Neural crest cell (in vitro differentiated cells): ENCODE measurements around the gene RPL12. TPM values are rescaled to one million over a fixed set of nuclear protein-coding genes. Genes with fewer than 3 reads are reported as not detected.

Source experiments
- DNase-seq: peaks from one replicate; pipeline ENCODE4 v3.0.0; 2021; ENCODE audit warnings: low read depth, mixed read lengths, low spot score
- H3K27ac Mint-ChIP-seq: one replicate; pipeline ENCODE4 v1.8.0; 2021; ENCODE audit warnings: mild to moderate bottlenecking, mixed read lengths; ENCODE audit not compliant: unreplicated experiment
- H3K27me3 Mint-ChIP-seq: 2 replicates; pipeline ENCODE4 v1.8.0; 2021; ENCODE audit warnings: low read depth, mild to moderate bottlenecking, mixed read lengths
- H3K36me3 Mint-ChIP-seq: 2 replicates; pipeline ENCODE4 v1.8.0; 2021; ENCODE audit warnings: low read depth, mild to moderate bottlenecking, mixed read lengths
- H3K4me1 Mint-ChIP-seq: 2 replicates; pipeline ENCODE4 v1.8.0; 2021; ENCODE audit warnings: mixed read lengths
- H3K4me3 Mint-ChIP-seq: one replicate; pipeline ENCODE4 v1.8.0; 2021; ENCODE audit warnings: mild to moderate bottlenecking, mixed read lengths
- H3K9me3 Mint-ChIP-seq: 2 replicates; pipeline ENCODE4 v1.8.0; 2021; ENCODE audit warnings: mixed read lengths
- CTCF ChIP-seq: fragments of 200-600 bp; sonication (generic); conservative IDR thresholded peaks from 2 replicates; pipeline ENCODE4 v1.5.0; 2021; ENCODE audit warnings: antibody characterized with exemption, mild to moderate bottlenecking
- total RNA-seq: library from RNA; stranded (reverse); gene quantifications from 2 replicates; pipeline ENCODE4 v1.2.1, GENCODE V29; 2021

RPL12 gene
- total RNA-seq, 1 donor from 2014 or later = 1,131 TPM

GRCh38 chr9:127437497-127438264 is 13.5 kb downstream of the RPL12 start:
- no peak for DNase-seq
- TF ChIP-seq CTCF = peak; percentile 24
- Mint-ChIP-seq H3K36me3 (peaks cover 31% of the 10 kb centered on the region), H3K9me3 (no peaks in the 10 kb centered on the region), H3K27me3 (no peaks in the 10 kb centered on the region), H3K4me3 (no peak overlapping the region), H3K4me1 (no peaks in the 10 kb centered on the region), H3K27ac (no peak overlapping the region)

DNA sequence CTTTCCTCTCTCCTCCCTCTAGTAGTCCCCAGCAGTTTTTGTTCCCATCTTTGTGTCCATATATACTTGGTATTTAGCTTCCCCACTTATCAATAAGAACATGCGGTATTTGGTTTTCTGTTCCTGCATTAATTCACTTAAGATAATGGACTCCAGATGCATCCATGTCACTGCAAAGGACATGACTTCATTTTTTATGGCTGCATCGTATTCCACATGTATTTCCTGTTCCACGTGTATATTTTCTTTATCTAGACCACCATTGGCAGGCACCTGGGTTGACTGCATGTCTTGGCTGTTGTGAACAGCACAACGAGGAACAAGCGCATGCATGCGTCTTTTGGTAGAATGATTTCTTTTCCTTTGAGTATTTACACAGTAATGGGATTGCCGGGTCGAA is 20.8 kb downstream of the RPL12 start:
- no peak for DNase-seq
- peaks cover 25% of the 10 kb centered on the region for H3K36me3 Mint-ChIP-seq
- TF ChIP-seq CTCF = no peak
- H3K27ac Mint-ChIP-seq = no peak overlapping the region
- peaks cover 11% of the 10 kb centered on the region for H3K4me1 Mint-ChIP-seq
- no peak overlapping the region for H3K4me3 Mint-ChIP-seq
- H3K27me3 Mint-ChIP-seq = no peaks in the 10 kb centered on the region
- H3K9me3 Mint-ChIP-seq = no peaks in the 10 kb centered on the region

GRCh38 chr9:127428348-127428747 is 22.9 kb downstream of the RPL12 start:
- Mint-ChIP-seq H3K4me3 (peak overlapping the region; percentile 64), H3K36me3 (peaks cover 14% of the 10 kb centered on the region), H3K27me3 (no peaks in the 10 kb centered on the region), H3K4me1 (peaks cover 31% of the 10 kb centered on the region), H3K27ac (peak overlapping the region; percentile 22), H3K9me3 (no peaks in the 10 kb centered on the region)
- no peak for DNase-seq
- TF ChIP-seq CTCF = no peak

GRCh38 chr9:127426756-127427155 is 24.4 kb downstream of the RPL12 start:
- Mint-ChIP-seq H3K4me1 (peaks cover 43% of the 10 kb centered on the region), H3K27ac (no peak overlapping the region), H3K9me3 (no peaks in the 10 kb centered on the region), H3K27me3 (no peaks in the 10 kb centered on the region), H3K36me3 (peaks cover 14% of the 10 kb centered on the region), H3K4me3 (peak overlapping the region; percentile 94)
- no peak for DNase-seq
- TF ChIP-seq CTCF = no peak

DNA sequence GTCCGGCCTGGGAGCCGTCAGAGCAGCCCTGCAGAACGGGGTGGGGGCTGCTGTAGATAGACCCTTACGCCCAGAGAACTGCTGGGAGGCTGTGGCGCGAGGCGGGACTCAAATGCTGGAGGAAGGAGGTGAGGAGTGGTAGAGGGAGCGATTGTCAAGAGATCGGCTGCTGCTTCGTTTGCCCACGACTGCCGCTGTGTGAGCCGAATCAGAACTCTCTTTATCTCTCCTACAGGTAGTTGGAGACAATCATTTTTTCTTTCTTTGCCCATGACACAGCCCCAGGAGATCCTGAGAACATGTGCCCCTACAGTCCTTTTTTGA is 26.6 kb downstream of the RPL12 start:
- Mint-ChIP-seq H3K36me3 (peaks cover 4% of the 10 kb centered on the region), H3K27me3 (no peaks in the 10 kb centered on the region), H3K4me1 (peaks cover 44% of the 10 kb centered on the region), H3K4me3 (peak overlapping the region; percentile 94), H3K9me3 (no peaks in the 10 kb centered on the region), H3K27ac (peak overlapping the region; percentile 99)
- DNase-seq = no peak
- TF ChIP-seq CTCF = no peak
